Measurements from ENCODE around the gene MRAS.

The MRAS gene

DNA sequence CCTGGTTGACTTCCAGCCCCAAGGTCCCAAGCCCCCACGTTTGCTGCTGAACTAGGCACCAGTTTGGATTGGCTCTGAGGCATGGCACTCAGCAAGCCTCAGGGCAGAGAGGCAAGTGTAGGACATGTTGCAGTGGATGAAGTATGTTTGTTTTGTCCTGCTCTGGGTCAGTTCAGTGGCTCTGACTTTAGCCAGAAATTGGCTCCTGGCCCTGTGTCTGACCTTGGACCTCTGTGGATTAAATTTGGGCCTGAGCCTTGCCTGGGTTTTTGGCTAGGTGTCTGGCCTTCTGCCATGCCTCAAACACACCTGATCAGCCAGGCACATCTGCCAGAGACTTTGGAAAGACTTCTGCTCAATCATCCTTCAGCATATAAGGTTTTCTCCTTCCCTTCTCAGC, 3.6 kb upstream of the MRAS start:
- no peak for DNase-seq

DNA sequence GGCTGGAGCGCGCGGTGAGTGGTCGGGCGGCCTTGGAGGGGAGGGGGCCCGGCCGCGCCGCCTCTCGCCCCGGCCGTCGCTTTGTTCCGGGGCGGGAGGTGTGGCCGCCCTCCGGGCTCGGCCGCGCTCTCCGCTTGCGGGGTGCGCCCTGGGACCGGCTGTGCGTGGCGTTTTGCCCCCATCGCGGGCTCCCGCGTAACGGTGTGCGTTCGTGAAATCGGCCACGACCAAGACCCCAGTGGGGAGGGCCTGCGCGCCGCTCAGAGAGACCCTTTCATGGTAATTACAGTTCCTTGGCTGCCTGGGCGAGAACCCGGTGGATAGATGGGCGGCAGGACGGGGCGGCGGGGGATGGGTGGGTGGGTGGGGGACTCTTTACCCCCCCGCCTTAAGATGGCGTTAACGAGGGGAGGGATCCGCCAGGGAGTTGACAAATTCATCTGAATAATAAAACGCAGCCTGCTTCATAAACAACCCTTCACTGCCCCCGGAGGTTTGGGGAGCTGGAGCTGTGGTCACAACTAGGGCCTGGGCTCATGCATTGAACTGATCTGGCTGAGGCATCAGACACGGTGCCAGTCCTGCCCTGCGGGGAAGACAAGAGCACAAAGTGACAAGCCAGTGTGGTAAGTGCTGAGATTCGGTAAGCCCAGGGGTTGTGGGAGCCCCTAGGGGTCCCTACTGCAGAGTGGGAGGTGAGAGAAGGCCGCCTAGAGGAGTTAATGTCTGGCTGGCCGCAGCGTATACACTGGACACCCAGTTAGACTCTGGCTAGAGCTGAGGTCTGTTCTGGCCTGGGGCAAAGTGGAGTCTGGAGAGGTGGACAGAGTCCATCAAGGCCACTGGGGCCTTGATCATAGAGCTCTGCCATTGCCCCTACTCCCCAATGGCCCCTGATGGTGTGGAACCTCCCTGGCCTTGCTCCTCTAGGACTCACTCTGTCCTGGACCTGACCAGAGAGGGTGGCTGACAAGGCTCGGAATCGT, 668 bp downstream of the MRAS start:
- DNase-seq, result no peak

DNA sequence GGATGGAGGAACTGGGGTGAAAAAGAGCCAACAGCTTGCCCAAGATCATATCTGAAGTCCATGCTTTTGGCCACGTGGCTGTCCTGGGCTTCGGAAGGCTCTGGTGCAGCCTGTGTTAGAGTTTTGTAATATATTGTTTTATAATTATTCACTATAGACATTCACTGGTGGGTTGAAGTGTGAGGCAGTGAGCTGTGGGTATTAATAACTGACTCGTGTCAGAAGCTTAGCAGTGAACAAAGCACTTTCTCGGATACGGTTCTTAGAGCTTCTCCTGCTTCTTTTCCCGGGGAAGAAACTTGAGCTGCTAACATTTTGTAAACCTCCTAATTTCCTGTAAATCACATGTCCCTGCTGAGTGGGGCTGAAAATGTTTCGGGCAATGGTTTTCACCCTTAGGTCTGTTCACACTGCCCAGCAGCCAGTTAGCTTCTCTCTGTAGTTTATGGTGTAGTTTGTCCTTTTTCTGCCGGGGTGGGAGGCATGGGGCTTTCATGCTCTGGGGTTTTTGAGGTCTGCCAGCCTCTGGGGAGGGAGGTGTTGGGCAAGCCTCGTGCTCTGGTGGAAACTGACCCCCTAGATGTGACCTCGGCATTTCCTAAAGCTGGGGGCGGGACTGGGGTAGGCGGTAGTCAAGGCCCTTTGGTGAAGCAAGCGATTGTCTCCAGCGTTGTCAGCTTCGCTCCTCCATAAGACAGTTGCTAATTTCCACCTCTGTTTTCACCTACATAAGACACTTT, 1.7 kb downstream of the MRAS start:
- DNase-seq, result peak; percentile 32 to 36

GRCh38 chr3:138351151-138351550, 2.8 kb downstream of the MRAS start:
- DNase-seq, result no peak

DNA sequence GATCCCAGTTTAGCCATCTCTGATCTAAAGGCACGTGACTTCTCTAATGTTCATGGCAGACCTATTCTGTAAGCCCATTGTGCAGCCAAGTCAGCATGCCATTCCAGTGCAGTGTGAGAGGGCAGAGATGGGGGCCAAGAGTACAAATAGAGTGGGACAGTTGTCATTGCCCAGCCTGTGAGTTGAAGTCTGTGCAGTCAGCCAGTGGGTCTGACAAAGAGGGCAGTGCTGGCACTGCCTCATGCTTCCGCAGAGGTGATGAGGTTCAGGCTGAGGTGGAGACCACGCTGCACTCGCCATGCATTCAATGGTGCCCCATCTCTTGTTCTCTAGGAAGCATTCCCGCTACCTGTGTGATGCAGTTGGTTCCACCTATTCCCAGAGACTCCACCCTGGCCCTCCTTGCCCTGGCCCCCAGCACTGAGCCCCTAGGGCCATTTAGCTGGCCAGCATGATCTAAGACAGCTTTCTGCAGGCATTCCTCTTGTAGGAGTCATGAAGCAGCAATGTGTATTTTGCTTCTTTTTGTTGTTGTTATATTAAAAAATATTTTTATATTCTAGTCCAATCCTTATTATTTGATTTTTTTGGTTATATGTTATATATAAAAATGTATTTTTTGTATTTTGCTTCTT, 3.7 kb downstream of the MRAS start:
- DNase-seq, result no peak

- no peak for DNase-seq
Measured at GRCh38 chr3:138354376-138354775, 6.0 kb downstream of the MRAS start.

GRCh38 chr3:138355071-138355470, 6.7 kb downstream of the MRAS start:
- no peak for DNase-seq

DNA sequence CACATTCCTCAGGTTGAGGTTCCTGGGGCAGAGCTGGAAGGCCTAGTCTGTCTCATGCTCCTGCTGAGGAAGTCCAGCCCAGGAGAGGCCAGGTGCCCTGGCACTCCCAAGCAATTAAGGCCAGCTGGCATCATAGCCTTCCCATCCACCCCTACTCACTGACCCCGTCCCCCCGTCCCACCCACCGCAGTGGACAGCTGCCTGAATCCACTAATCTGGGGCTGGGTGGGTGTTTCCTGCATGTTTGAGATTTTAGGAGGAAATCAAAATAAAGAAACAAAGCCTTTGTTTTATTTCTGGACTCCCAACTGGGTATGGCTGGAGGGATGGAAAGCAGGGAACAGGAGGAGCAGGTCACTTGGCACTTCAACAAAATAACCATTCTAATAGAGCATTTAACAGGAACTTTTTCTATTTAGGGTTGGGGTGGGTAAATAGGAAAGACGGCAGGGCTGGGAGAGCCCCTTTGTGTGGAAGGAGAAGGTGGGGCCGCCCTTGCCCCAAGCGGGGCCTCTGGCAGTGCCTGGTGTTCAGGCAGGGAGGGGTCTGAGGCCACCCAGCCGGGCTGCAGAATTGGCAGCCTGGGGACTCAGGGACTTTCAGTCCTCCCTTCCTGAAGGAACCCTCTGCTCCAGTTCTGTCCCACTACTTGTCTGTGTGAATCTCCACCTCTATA, 8.5 kb downstream of the MRAS start:
- no peak for DNase-seq

- no peak for DNase-seq
Measured at GRCh38 chr3:138359148-138359918, 11.0 kb downstream of the MRAS start.

- DNase-seq, result no peak
Measured at GRCh38 chr3:138359919-138360868, 11.8 kb downstream of the MRAS start.

DNA sequence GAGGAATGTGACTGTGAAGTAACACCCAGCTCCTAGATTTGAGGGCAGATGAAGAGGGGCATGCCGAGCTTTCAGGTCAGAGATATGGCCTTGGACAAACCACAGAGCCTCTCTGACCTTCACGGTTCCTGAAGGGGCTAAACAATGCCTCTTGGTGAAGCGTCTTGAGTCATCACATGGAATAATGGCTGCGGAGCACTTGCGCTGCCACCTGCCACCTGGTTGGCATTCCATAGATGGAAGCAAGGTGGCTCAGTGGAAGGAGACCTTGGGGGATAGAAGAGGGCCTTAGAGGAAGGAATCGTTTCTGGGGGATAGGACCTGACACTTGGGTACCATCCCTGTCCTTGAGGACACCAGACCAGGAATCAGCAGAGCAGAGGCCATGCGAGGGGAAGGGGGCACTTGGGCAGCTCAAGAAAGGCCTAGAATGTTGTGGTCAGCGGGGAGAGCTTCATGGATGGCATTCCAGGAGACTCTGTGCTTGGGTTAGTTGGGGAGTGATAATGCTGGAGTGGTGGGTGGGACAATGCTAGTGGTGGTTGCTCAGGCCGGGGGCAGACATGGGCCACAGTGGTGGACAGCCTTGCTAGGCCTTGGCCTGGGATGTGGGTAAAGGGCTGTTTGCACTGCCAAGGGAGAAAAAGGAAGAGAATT, 12.6 kb downstream of the MRAS start:
- no peak for DNase-seq

DNA sequence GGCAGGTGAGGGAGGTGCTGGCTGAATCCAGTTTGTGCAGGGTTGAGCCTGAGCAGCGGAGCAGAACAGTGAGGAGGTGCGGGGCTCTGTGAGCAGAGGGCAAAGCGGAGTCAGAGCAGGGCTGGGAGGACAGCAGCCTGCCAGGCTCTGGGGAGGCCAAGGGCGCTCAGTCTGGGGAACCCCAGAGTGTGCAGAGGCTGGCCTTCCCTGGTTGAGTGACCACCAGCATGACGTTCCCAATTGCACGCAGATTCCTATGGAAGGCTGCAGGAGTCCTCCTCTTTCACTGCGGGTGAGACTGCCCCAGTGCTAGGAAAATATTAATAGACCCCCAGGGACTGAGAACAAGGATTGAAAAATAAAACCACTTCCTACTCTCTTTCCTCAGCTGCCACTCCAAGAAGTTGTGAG, 13.2 kb downstream of the MRAS start:
- DNase-seq, result no peak

DNA sequence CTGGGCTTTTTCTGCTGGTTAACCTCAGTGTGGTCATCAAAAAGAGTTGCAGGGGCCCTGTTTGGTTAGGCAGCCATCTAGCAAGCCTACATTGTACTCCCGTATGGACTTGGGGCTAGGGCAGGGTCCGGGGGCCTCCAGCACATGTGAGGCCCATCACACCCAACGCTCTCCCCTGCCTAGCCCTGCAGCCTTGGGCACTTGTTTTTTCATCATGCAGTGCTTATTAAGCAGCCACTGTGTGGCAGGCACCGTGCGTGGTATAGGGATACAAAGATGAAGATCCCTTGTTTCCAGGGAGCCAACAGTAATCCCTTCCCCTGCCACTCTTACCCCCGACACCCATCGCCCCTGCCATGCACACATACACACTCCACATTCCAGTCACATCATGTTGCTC, 14.2 kb downstream of the MRAS start:
- no peak for DNase-seq

DNA sequence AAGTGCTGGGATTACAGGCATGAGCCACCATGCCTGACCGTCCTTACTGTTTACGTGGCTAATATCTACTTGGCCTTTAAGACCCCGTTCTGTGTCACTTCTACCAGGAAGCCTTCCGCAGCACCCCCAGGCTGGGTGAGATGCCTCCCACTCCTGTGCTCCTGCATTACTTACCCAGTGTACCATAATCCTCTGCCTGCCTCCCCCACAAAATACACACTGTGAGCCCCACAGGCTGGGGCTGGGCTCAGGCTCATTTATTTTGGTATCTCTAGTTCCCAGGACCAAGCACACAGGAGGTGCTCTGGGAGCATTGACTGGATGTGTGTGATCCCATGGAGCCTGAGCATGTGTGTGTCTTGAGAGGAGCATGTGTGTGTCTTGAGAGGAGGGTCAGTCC, 14.9 kb downstream of the MRAS start:
- DNase-seq, result no peak

DNA sequence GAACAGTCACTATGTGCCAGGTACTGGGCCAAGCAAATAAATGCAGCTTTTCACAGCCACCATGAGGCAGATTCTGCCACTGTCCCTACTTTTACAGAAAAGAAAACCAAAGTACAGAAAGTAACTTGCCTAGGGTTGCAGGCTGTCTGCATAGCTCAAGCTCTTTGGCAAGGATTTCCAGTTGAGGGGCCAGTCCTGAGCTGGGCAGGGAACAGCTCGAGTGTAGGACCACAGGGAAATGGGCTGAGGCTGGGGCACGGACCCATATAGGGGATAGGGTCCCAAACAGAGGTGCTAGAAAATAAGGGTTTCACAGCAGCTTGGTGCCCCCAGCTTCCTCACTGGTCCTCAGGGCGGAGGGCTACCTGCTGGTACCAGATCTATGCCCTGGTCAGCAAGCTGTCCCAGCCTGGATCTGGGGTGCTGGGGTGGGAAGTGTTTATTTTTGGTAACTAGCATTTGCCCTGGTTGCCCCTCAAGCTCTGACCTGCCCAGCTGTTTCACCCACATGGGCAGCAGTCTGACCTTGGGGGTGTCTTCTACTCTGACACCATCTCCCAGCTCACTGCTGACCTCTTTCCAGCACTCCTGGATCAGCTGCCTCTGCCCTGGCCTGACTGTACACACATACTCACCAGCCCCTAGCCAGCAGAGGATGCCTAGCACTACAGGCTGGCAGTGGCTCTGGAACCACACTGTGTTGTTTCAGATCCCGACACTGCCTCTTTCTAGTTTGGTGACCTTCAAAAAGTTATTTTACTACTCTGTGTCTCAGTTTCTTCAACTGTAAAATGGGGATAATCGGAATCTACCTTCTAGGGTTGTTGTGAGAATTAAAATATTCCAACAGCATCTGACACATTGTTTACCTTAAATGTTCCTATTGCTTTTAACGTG, 16.2 kb downstream of the MRAS start:
- DNase-seq, result no peak

GRCh38 chr3:138365253-138365555, 16.8 kb downstream of the MRAS start:
- DNase-seq, result no peak

GRCh38 chr3:138366006-138366759, 17.8 kb downstream of the MRAS start:
- DNase-seq, result no peak

DNA sequence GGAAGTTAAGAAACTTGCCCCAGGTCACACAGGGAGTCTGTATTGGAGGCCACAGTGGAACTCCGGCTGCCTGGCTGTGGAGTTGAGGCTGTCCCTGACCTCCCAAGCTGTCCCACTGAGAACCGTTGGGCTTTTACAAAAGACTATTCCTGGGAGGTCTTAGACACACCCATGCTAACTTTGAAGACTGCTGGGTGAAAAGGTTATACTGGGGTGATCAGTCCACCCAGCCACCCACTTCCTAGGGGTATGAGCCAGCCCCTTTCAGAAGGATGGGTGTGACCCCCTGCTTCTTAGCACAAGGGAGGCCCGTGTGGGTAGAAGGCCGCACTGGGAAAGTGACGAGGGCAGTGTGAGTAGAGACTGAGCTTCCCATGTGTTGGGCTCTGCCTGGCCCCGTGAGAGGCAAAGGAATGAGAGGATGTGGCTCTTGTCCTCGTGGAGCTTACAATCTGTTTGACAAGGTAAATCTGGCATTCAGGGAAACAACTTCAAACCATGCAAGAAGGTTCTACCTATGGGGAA, 19.0 kb downstream of the MRAS start:
- no peak for DNase-seq

- DNase-seq, result no peak
Measured at GRCh38 chr3:138367911-138368310, 19.5 kb downstream of the MRAS start.

Measured in AML-193 (cell line).